MM.1S (cell line): Measurements from ENCODE around the gene APBA1.
A peak's percentile ranks its signal among the peaks of the same experiment; 100 is the strongest.

ENCODE experiments used
- DNase-seq: peaks from one replicate; pipeline ENCODE4 v3.0.0-alpha.2; 2015
- H2AFZ ChIP-seq: fragments of 300-600 bp; sonication (generic); 2 replicates; pipeline ENCODE4 v1.6.0; 2016; ENCODE audit warnings: antibody characterized with exemption, low read length
- H3F3A ChIP-seq: fragments of 300-600 bp; sonication (generic); 2 replicates; pipeline ENCODE4 v1.6.1; 2016; ENCODE audit warnings: mild to moderate bottlenecking, antibody characterized with exemption, low read length, moderate library complexity, mixed read lengths; ENCODE audit not compliant: insufficient read depth
- H3K27ac ChIP-seq: fragments of 300-600 bp; sonication (generic); 2 replicates; pipeline ENCODE4 v1.5.1; 2016; ENCODE audit warnings: mild to moderate bottlenecking, low read length
- H3K27me3 ChIP-seq: fragments of 300-600 bp; sonication (generic); replicated peaks from 2 replicates; pipeline ENCODE4 v1.6.0; 2016; ENCODE audit warnings: low read length; ENCODE audit not compliant: insufficient read depth
- H3K36me3 ChIP-seq: fragments of 300-600 bp; sonication (generic); replicated peaks from 2 replicates; pipeline ENCODE4 v1.6.1; 2016; ENCODE audit warnings: mild to moderate bottlenecking, low read length, mixed read lengths; ENCODE audit not compliant: insufficient read depth
- H3K4me1 ChIP-seq: fragments of 300-600 bp; sonication (generic); 2 replicates; pipeline ENCODE4 v1.6.1; 2016; ENCODE audit warnings: low read length, mixed read lengths
- H3K4me2 ChIP-seq: fragments of 300-600 bp; sonication (generic); 2 replicates; pipeline ENCODE4 v1.6.0; 2016; ENCODE audit warnings: low read depth, low read length
- H3K4me3 ChIP-seq: fragments of 300-600 bp; sonication (generic); 2 replicates; pipeline ENCODE4 v1.5.1; 2016; ENCODE audit warnings: low read length, mixed read lengths
- H3K79me2 ChIP-seq: fragments of 300-600 bp; sonication (generic); 2 replicates; pipeline ENCODE4 v1.6.1; 2016; ENCODE audit warnings: mixed run types, low read length, mixed read lengths
- H3K9ac ChIP-seq: fragments of 300-600 bp; sonication (generic); 2 replicates; pipeline ENCODE4 v1.6.1; 2016; ENCODE audit warnings: low read length, mixed read lengths
- H3K9me2 ChIP-seq: fragments of 300-600 bp; sonication (generic); replicated peaks from 2 replicates; pipeline ENCODE4 v1.6.1; 2016; ENCODE audit warnings: mild to moderate bottlenecking, low read length, mixed read lengths; ENCODE audit not compliant: insufficient read depth
- H3K9me3 ChIP-seq: fragments of 300-600 bp; sonication (generic); replicated peaks from 2 replicates; pipeline ENCODE4 v1.6.1; 2016; ENCODE audit warnings: mild to moderate bottlenecking, low read length, mixed read lengths; ENCODE audit not compliant: insufficient read depth
- H4K20me1 ChIP-seq: fragments of 300-600 bp; sonication (generic); 2 replicates; pipeline ENCODE4 v1.6.1; 2016; ENCODE audit warnings: mild to moderate bottlenecking, low read length, moderate library complexity, mixed read lengths; ENCODE audit not compliant: insufficient read depth
- EZH2 ChIP-seq: fragments of 300-600 bp; sonication (generic); optimal IDR thresholded peaks from 2 replicates; pipeline ENCODE3; 2017; ENCODE audit warnings: low read depth, mild to moderate bottlenecking, antibody characterized with exemption, low read length, mixed read lengths
- EZH2phosphoT487 ChIP-seq: fragments of 300-600 bp; sonication (generic); IDR thresholded peaks from 2 replicates; pipeline ENCODE4 v1.6.1; 2018; ENCODE audit warnings: antibody characterized with exemption, low read length
- TF ChIP-seq, protein P1 (sequence below): fragments of 300-600 bp; sonication (generic); IDR thresholded peaks from 2 replicates; pipeline ENCODE4 v1.5.1; 2016; ENCODE audit warnings: antibody characterized with exemption, low read length, mixed read lengths

APBA1 gene

DNA sequence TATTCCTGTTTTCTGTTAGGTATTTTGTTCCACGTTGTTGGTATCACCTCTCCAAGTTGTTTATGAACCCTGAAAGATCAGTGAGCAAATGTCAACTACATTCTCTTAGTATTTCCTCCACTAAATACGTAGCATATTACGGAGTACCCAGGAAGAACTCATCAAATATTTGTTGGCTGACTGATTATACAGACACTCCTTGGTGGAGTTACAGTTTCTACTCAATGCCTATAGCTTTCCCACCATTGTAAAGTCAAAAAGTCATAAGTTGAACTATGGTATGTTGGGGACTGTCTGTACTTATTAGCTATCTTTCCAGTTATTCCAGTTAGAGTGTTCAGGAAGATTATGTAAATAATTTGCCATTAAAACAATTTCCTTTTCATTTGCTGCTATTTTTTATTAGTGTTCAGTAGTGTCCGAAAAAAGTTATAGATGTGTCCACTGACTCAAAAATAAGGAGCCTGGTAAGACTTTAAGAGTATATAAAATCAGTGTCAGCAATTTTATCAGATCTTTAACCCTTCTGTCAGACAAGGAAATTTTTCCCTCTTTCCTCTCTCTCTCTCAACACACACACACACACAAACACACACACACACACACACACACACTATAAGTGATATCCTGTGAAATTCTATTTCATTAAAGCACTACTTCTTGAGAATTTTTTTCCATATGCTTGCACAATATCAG lies 6.8 kb upstream of the APBA1 start:
- H3K27ac ChIP-seq, result no peak overlapping the region
- TF ChIP-seq EZH2phosphoT487 (no peak), EZH2 (no peak)
- TF ChIP-seq, protein P1, sequence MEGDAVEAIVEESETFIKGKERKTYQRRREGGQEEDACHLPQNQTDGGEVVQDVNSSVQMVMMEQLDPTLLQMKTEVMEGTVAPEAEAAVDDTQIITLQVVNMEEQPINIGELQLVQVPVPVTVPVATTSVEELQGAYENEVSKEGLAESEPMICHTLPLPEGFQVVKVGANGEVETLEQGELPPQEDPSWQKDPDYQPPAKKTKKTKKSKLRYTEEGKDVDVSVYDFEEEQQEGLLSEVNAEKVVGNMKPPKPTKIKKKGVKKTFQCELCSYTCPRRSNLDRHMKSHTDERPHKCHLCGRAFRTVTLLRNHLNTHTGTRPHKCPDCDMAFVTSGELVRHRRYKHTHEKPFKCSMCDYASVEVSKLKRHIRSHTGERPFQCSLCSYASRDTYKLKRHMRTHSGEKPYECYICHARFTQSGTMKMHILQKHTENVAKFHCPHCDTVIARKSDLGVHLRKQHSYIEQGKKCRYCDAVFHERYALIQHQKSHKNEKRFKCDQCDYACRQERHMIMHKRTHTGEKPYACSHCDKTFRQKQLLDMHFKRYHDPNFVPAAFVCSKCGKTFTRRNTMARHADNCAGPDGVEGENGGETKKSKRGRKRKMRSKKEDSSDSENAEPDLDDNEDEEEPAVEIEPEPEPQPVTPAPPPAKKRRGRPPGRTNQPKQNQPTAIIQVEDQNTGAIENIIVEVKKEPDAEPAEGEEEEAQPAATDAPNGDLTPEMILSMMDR, result no peak
- H3F3A ChIP-seq, result peaks cover 6% of the 10 kb centered on the region; the same call in 1 of the 2 replicates
- H3K79me2 ChIP-seq, result no peaks in the 10 kb centered on the region
- no peak overlapping the region for H3K9ac ChIP-seq
- no peak overlapping the region for H2AFZ ChIP-seq
- H3K4me1 ChIP-seq, result 0 out of 2 replicates have a peak, but pooled peaks cover 5% of the 10 kb centered on the region
- no peaks in the 10 kb centered on the region for H4K20me1 ChIP-seq
- H3K4me3 ChIP-seq, result no peak overlapping the region
- H3K36me3 ChIP-seq, result no peaks in the 10 kb centered on the region
- H3K27me3 ChIP-seq, result no peaks in the 10 kb centered on the region
- DNase-seq, result no peak
- no peaks in the 10 kb centered on the region for H3K9me2 ChIP-seq
- no peak overlapping the region for H3K4me2 ChIP-seq
- no peaks in the 10 kb centered on the region for H3K9me3 ChIP-seq

DNA sequence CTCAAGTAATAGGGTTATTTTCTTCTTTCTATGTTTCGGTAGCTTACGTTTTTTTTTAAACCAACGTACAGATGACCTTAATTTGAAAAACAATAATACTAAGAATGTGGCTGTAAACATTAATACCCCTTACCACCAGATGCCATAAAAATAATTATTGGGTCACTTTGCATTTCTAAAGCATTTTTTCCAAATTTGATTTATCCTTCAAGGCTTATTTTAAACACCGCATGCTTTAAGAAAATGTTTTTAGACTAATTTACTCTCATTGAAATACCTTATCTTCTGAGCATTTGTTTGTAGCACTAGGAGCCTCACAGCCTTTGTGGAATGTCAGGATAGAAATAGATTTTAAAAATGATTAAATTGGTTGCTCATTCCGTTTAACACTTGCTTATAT lies 5.8 kb upstream of the APBA1 start:
- TF ChIP-seq, protein P1, result no peak
- TF ChIP-seq EZH2 (no peak), EZH2phosphoT487 (no peak)
- H3K27ac ChIP-seq, result no peak overlapping the region
- no peak overlapping the region for H3K9ac ChIP-seq

DNA sequence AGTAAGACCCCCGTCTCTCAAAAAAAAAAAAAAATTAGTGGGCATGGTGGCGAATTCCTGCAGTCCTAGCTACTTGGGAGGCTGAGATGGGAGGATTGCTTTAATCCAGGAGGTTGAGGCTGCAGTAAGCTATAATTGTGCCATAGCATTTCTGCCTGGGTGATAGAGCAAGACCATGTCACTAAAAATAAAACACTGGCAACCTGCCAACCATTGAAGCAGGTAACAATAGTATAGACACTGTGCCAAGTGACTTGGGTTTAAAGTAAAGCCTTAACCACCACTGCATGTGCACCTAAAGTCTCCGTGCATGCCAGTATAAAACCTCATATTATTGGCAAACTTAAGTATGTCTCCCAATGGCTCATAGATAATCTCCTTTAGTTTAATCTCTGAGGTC lies 3.4 kb upstream of the APBA1 start:
- H3K4me3 ChIP-seq, result no peak overlapping the region
- no peak overlapping the region for H2AFZ ChIP-seq

More for the DNA sequence above, 5.8 kb upstream of the APBA1 start:
- Histone ChIP-seq H3K27me3 (no peaks in the 10 kb centered on the region), H3K79me2 (no peaks in the 10 kb centered on the region), H3K9me2 (no peaks in the 10 kb centered on the region), H3F3A (peaks cover 6% of the 10 kb centered on the region; the same call in 1 of the 2 replicates), H3K9me3 (no peaks in the 10 kb centered on the region), H4K20me1 (no peaks in the 10 kb centered on the region), H2AFZ (no peak overlapping the region), H3K4me3 (no peak overlapping the region), H3K4me1 (peaks cover 9% of the 10 kb centered on the region), H3K36me3 (no peaks in the 10 kb centered on the region), H3K4me2 (no peak overlapping the region)
- no peak for DNase-seq

More for the DNA sequence above, 3.4 kb upstream of the APBA1 start:
- Histone ChIP-seq H3K9me3 (no peaks in the 10 kb centered on the region), H3K9ac (no peak overlapping the region), H3K4me1 (peaks cover 9% of the 10 kb centered on the region), H3K36me3 (no peaks in the 10 kb centered on the region), H3F3A (peaks cover 6% of the 10 kb centered on the region; the same call in 1 of the 2 replicates), H3K27me3 (no peaks in the 10 kb centered on the region), H3K27ac (no peak overlapping the region), H3K9me2 (no peaks in the 10 kb centered on the region), H4K20me1 (no peaks in the 10 kb centered on the region), H3K79me2 (no peaks in the 10 kb centered on the region), H3K4me2 (no peak overlapping the region)
- TF ChIP-seq EZH2phosphoT487, result no peak
- no peak for TF ChIP-seq EZH2
- TF ChIP-seq, protein P1, result no peak
- peak; percentile 29 for DNase-seq
